Measurements from ENCODE around the gene KCNT1. TPM values are rescaled to one million over a fixed set of nuclear protein-coding genes. Genes with fewer than 3 reads are reported as not detected.

Gene KCNT1
- polyA plus RNA-seq, 1 experiment, result not detected

GRCh38 chr9:135704483-135704882 lies 2.5 kb downstream of the KCNT1 start:
- no peaks in the 10 kb centered on the region for H3K36me3 ChIP-seq (ENCODE audit: control insufficient read depth, insufficient read depth, low read length)
- TF ChIP-seq CTCF (IDR thresholded peaks at IDR 0.05; ENCODE audit: insufficient read depth, low read depth, low read length), result no peak
- DNase-seq (ENCODE audit: low read depth), result no peak
- peaks cover 3% of the 10 kb centered on the region; the same call in 1 of the 2 replicates for H3K27me3 ChIP-seq (ENCODE audit: control insufficient read depth, insufficient read depth, low read length)
- ChIA-PET CTCF (no interaction called here), POLR2A (no interaction called here)
- no peak overlapping the region for H3K4me3 ChIP-seq (ENCODE audit: low read depth, low read length)

- peaks cover 3% of the 10 kb centered on the region; the same call in 1 of the 2 replicates for H3K27me3 ChIP-seq (ENCODE audit: control insufficient read depth, insufficient read depth, low read length)
- POLR2A ChIA-PET, result no interaction called here
- CTCF ChIA-PET, result no interaction called here
- H3K4me3 ChIP-seq (ENCODE audit: low read depth, low read length), result no peak overlapping the region
- H3K36me3 ChIP-seq (ENCODE audit: control insufficient read depth, insufficient read depth, low read length), result no peaks in the 10 kb centered on the region
- no peak for TF ChIP-seq CTCF (IDR thresholded peaks at IDR 0.05; ENCODE audit: insufficient read depth, low read depth, low read length)
- no peak for DNase-seq (ENCODE audit: low read depth)
Observed at GRCh38 chr9:135705376-135705775, 3.4 kb downstream of the KCNT1 start.

- ChIA-PET CTCF (no interaction called here), POLR2A (no interaction called here)
- Histone ChIP-seq H3K36me3 (ENCODE audit: control insufficient read depth, insufficient read depth, low read length) (no peaks in the 10 kb centered on the region), H3K27me3 (ENCODE audit: control insufficient read depth, insufficient read depth, low read length) (peaks cover 3% of the 10 kb centered on the region; the same call in 1 of the 2 replicates), H3K4me3 (ENCODE audit: low read depth, low read length) (no peak overlapping the region)
- no peak for DNase-seq (ENCODE audit: low read depth)
- no peak for TF ChIP-seq CTCF (IDR thresholded peaks at IDR 0.05; ENCODE audit: insufficient read depth, low read depth, low read length)
Observed at GRCh38 chr9:135706288-135706687, 4.3 kb downstream of the KCNT1 start.

- ChIA-PET CTCF (no interaction called here), POLR2A (no interaction called here)
- no peak for DNase-seq (ENCODE audit: low read depth)
- Histone ChIP-seq H3K27me3 (ENCODE audit: control insufficient read depth, insufficient read depth, low read length) (peaks cover 3% of the 10 kb centered on the region; the same call in 1 of the 2 replicates), H3K36me3 (ENCODE audit: control insufficient read depth, insufficient read depth, low read length) (no peaks in the 10 kb centered on the region), H3K4me3 (ENCODE audit: low read depth, low read length) (no peak overlapping the region)
- TF ChIP-seq CTCF (IDR thresholded peaks at IDR 0.05; ENCODE audit: insufficient read depth, low read depth, low read length), result no peak
Observed at GRCh38 chr9:135707252-135708138, 5.5 kb downstream of the KCNT1 start.

GRCh38 chr9:135708164-135708563 lies 6.2 kb downstream of the KCNT1 start:
- peaks cover 5% of the 10 kb centered on the region for H3K27me3 ChIP-seq (ENCODE audit: control insufficient read depth, insufficient read depth, low read length)
- no peak for DNase-seq (ENCODE audit: low read depth)
- H3K4me3 ChIP-seq (ENCODE audit: low read depth, low read length), result no peak overlapping the region
- ChIA-PET POLR2A (no interaction called here), CTCF (no interaction called here)
- no peak for TF ChIP-seq CTCF (IDR thresholded peaks at IDR 0.05; ENCODE audit: insufficient read depth, low read depth, low read length)
- no peaks in the 10 kb centered on the region for H3K36me3 ChIP-seq (ENCODE audit: control insufficient read depth, insufficient read depth, low read length)

All from BJ (cell line).